ENCODE measurements around the gene OCIAD2. TPM values are rescaled to one million over a fixed set of nuclear protein-coding genes. Genes with fewer than 3 reads are reported as not detected.

Gene OCIAD2, protein sequence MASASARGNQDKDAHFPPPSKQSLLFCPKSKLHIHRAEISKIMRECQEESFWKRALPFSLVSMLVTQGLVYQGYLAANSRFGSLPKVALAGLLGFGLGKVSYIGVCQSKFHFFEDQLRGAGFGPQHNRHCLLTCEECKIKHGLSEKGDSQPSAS
- total RNA-seq, result 10 to 100 TPM; 12.6 to 21.5 (median 17.6) TPM

DNA sequence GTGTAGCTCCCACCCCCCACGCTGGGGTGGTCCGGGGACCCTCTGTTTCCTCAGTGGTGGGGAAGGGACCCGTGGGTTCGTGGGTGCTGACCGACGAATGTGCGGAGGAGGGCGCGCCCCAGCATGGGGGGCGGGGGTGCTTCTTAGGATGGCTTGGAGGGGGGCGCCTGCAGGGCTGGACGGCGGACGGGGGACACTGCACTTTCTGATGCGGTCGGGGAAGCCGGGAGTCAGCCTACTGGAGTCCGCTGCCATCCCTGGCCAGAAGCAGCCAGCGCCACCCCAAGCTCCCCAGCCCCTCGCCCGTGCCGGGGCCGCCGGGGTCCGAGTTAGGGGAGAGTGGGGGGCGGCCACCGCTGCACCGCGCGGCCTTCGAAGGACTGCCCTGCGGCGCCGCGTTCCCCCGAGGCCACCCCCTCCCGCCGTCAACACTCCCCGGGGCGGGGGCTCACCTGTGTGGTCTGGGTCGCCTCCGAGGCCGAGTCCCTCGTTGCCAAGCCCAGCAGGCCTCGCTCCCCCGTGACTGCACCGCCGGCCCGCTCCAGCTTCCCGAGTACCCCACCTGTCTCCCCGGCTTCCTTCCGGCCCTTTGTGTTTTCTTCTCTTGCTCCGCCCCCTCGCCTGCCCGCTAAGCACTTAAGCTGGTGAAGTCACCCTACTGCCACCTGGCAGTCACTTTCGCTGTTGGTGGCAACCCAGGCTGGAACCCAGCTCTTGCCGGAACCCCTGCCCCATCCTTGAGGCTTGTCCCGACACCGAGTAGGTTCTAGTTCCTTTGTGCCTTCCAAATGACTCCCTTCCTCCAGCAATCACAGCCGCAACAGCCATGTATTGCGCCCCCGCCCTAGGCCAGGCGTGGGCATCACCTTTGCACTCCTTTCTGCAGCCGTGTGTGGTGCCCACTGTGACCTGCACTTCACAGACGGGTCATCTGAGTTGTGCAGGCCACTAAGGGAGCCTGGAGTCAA, at the start of gene OCIAD2:
OCIAD2 (minus strand) TSS at position 569 of the 968 bp plus-strand sequence. CDS start 2,225 bp downstream, outside the sequence.
- TF ChIP-seq, protein P1, sequence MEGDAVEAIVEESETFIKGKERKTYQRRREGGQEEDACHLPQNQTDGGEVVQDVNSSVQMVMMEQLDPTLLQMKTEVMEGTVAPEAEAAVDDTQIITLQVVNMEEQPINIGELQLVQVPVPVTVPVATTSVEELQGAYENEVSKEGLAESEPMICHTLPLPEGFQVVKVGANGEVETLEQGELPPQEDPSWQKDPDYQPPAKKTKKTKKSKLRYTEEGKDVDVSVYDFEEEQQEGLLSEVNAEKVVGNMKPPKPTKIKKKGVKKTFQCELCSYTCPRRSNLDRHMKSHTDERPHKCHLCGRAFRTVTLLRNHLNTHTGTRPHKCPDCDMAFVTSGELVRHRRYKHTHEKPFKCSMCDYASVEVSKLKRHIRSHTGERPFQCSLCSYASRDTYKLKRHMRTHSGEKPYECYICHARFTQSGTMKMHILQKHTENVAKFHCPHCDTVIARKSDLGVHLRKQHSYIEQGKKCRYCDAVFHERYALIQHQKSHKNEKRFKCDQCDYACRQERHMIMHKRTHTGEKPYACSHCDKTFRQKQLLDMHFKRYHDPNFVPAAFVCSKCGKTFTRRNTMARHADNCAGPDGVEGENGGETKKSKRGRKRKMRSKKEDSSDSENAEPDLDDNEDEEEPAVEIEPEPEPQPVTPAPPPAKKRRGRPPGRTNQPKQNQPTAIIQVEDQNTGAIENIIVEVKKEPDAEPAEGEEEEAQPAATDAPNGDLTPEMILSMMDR (IDR thresholded peaks at IDR 0.05), result no peak
- no peak for TF ChIP-seq POLR2A (IDR thresholded peaks at IDR 0.05)
- DNase-seq (ENCODE audit: low spot score in 2 of 2), result peak; percentile 43 to 91
- intact Hi-C loops (cut with DNase I; ENCODE audit: low total_unique reads), result no loop called here
- WGBS, 2 donors, result 8 to 13% methylated on average over 30 to 47 of the region's 65 CpGs
- H3K4me3 ChIP-seq (ENCODE audit: low read depth, poor library complexity, severe bottlenecking), result peak within 1 kb of the TSS; percentile 52

GRCh38 chr4:48954314-48954713, 47.7 kb upstream of the OCIAD2 start:
- no peak overlapping the region for H3K4me3 ChIP-seq (ENCODE audit: low read depth, poor library complexity, severe bottlenecking)
- intact Hi-C loops (cut with DNase I; ENCODE audit: low total_unique reads), result no loop called here
- TF ChIP-seq, protein P1 (IDR thresholded peaks at IDR 0.05), result no peak
- no peak for TF ChIP-seq POLR2A (IDR thresholded peaks at IDR 0.05)
- WGBS, 2 donors, result 74 to 86% methylated on average over 2 of the region's 2 CpGs
- DNase-seq (ENCODE audit: low spot score in 2 of 2), result no peak

GRCh38 chr4:48949518-48950219, 43.1 kb upstream of the OCIAD2 start:
- TF ChIP-seq, protein P1 (IDR thresholded peaks at IDR 0.05), result no peak
- no peak for TF ChIP-seq POLR2A (IDR thresholded peaks at IDR 0.05)
- no peak overlapping the region for H3K4me3 ChIP-seq (ENCODE audit: low read depth, poor library complexity, severe bottlenecking)
- intact Hi-C loops (cut with DNase I; ENCODE audit: low total_unique reads), result no loop called here
- WGBS, 2 donors, result 27 to 32% methylated on average over 4 of the region's 4 CpGs
- DNase-seq (ENCODE audit: low spot score in 2 of 2), result no peak

DNA sequence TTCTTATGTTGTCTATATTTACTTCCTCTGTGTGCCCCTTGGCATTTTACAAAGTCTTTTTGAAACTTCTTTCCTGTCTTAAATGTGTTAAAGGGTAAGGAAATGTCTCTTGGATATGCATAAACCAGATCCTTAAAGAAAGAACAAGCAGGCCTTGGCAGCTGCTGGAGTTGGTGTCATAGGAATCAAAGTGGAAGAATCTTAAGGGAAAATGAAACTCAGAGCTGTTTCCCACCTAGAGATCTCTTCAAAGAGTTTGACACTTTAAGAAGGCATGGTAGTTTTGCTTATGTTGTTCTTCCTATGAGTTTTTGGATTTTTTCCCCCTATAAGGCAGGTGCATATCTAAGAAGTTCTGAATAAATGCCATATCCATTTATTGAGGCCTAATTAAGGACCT, 42.5 kb upstream of the OCIAD2 start:
- DNase-seq (ENCODE audit: low spot score in 2 of 2), result no peak
- intact Hi-C loops (cut with DNase I; ENCODE audit: low total_unique reads), result no loop called here
- TF ChIP-seq, protein P1 (IDR thresholded peaks at IDR 0.05), result no peak
- TF ChIP-seq POLR2A (IDR thresholded peaks at IDR 0.05), result no peak
- H3K4me3 ChIP-seq (ENCODE audit: low read depth, poor library complexity, severe bottlenecking), result no peak overlapping the region

DNA sequence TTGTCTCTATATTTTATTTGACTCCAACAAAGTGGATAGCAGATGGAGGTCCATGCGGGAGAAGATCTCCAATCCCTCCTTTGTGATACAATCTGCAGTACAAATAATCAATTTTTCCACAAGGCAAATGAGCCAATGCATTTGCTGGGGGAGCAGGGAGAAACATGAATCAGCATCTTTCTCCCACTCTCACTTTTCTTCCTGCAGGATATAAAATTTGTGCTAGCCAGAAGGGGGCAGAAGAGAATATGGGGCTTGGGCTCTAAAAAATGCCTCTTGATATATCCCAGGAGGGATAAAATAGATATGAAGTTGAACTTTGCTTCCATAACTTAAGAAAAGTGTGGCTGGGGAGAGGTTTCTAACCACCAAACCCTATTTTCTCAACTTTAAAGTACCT, 41.2 kb upstream of the OCIAD2 start:
- no peak overlapping the region for H3K4me3 ChIP-seq (ENCODE audit: low read depth, poor library complexity, severe bottlenecking)
- no peak for TF ChIP-seq POLR2A (IDR thresholded peaks at IDR 0.05)
- intact Hi-C loops (cut with DNase I; ENCODE audit: low total_unique reads), result no loop called here
- 90 to 100% methylated on average over 1 of the region's 1 CpG for WGBS, 2 donors
- DNase-seq (ENCODE audit: low spot score in 2 of 2), result no peak

DNA sequence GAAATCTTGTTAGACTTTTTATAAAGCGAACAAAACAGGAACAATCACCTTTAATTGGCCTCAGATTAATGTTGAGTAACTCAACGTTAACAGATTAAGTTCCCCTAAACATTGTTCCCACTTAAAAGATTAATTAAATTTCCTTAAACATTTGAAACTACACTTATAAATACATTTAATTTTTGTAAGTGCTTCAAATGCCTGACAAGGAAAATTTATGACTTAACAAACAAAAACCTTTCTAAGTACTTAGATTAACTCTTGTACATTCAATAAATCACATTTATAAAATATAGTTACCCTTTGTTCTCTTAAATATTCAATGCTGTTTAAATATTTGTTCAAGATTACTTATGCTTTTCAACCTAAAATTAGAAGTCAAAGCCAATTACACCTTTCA, 39.4 kb upstream of the OCIAD2 start:
- 70% methylated on average over 2 of the region's 2 CpGs for WGBS, 2 donors
- no peak for DNase-seq (ENCODE audit: low spot score in 2 of 2)
- H3K4me3 ChIP-seq (ENCODE audit: low read depth, poor library complexity, severe bottlenecking), result no peak overlapping the region
- TF ChIP-seq, protein P1 (IDR thresholded peaks at IDR 0.05), result no peak
- TF ChIP-seq POLR2A (IDR thresholded peaks at IDR 0.05), result no peak
- intact Hi-C loops (cut with DNase I; ENCODE audit: low total_unique reads), result no loop called here
